Ishikawa (cell line): ENCODE measurements around the gene ABHD4.

Source experiments
- MAX ChIP-seq: IDR thresholded peaks from 2 replicates; pipeline ENCODE4 v1.6.1; 2012
- TCF12 ChIP-seq: IDR thresholded peaks from 2 replicates; pipeline ENCODE4 v1.6.1; 2012; ENCODE audit warnings: low read depth

GRCh38 chr14:22640192-22640591 lies 42.1 kb downstream of the ABHD4 start:
- TF ChIP-seq TCF12 (no peak), MAX (no peak)
